ENCODE measurements around the gene TAF4. TPM values are rescaled to one million over a fixed set of nuclear protein-coding genes. Genes with fewer than 3 reads are reported as not detected.

TAF4 gene
- total and polyA plus RNA-seq, 2 donors (not counting 1 experiment from before 2014, with no cell fraction given), result 2.6 to 3.0 TPM

DNA sequence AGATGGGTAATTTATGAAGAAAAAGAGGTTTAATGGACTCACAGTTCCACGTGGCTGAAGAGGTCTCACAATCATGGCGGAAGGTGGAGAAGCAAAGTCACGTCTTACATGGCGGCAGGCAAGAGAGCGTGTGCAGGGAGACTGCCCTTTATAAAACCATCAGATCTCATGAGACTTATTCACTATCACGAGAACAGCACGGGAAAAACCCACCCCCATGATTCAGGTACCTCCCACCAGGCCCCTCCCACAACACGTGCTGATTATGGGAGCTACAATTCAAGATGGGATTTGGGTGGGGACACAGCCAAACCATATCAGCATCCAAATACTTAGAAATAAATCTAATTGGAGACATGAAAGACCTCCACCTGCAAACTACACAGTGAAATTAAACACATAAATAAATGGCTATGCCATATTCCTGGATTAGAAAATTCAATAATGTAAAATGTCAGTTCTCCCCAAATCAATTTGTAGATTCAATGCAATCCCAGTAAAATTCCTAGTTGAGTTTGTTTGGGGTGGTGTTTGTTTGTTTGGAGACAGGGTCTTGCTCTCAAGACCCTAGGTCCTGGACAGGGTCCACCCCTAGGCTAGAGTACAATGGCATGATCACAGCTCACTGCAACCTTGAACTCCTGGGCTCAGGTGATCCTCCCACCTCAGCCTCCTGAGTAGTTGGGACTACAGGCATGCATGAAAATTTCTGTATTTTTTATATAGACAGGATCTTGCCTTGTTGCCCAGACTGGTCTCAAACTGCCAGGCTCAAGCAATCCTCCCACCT, 101.6 kb downstream of the TAF4 start:
- Histone ChIP-seq H3K27me3 (ENCODE audit: control insufficient read depth, insufficient read depth, low read length) (peaks cover 8% of the 10 kb centered on the region), H3K9me3 (ENCODE audit: control insufficient read depth, insufficient read depth, low read depth, low read length) (no peaks in the 10 kb centered on the region), H3K79me2 (ENCODE audit: control insufficient read depth, insufficient read depth, low read length) (no peaks in the 10 kb centered on the region), H3K27ac (ENCODE audit: insufficient read depth, low read length) (no peak overlapping the region), H4K20me1 (ENCODE audit: control insufficient read depth, extremely low read depth, insufficient read depth, low read length) (no peaks in the 10 kb centered on the region), H3K9ac (ENCODE audit: insufficient read depth, low read length) (no peak overlapping the region), H3K4me1 (ENCODE audit: control insufficient read depth, extremely low read depth, insufficient read depth, low read length) (no peaks in the 10 kb centered on the region), H3K4me3 (replicated peaks in 1 of 4; ENCODE audit: control extremely low read depth in 1 of 4, insufficient read depth in 1 of 4, low read depth in 3 of 4, low read length in 4 of 4) (no peak overlapping the region), H2AFZ (ENCODE audit: low read length) (no peak overlapping the region), H3K4me2 (ENCODE audit: extremely low read depth, insufficient read depth, low read length) (no peak overlapping the region), H3K36me3 (ENCODE audit: control insufficient read depth, insufficient read depth, low read length) (no peaks in the 10 kb centered on the region)
- DNase-seq (ENCODE audit: low read depth in 2 of 2), result no peak
- TF ChIP-seq, protein P1, sequence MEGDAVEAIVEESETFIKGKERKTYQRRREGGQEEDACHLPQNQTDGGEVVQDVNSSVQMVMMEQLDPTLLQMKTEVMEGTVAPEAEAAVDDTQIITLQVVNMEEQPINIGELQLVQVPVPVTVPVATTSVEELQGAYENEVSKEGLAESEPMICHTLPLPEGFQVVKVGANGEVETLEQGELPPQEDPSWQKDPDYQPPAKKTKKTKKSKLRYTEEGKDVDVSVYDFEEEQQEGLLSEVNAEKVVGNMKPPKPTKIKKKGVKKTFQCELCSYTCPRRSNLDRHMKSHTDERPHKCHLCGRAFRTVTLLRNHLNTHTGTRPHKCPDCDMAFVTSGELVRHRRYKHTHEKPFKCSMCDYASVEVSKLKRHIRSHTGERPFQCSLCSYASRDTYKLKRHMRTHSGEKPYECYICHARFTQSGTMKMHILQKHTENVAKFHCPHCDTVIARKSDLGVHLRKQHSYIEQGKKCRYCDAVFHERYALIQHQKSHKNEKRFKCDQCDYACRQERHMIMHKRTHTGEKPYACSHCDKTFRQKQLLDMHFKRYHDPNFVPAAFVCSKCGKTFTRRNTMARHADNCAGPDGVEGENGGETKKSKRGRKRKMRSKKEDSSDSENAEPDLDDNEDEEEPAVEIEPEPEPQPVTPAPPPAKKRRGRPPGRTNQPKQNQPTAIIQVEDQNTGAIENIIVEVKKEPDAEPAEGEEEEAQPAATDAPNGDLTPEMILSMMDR (conservative IDR thresholded peaks at IDR 0.05 in 1 of 2, IDR thresholded peaks at IDR 0.05 in 1 of 2; ENCODE audit: low read depth in 1 of 2, low read length in 2 of 2), result no peak
- TF ChIP-seq EZH2 (IDR thresholded peaks at IDR 0.05; ENCODE audit: low read length, missing control alignments), result no peak

DNA sequence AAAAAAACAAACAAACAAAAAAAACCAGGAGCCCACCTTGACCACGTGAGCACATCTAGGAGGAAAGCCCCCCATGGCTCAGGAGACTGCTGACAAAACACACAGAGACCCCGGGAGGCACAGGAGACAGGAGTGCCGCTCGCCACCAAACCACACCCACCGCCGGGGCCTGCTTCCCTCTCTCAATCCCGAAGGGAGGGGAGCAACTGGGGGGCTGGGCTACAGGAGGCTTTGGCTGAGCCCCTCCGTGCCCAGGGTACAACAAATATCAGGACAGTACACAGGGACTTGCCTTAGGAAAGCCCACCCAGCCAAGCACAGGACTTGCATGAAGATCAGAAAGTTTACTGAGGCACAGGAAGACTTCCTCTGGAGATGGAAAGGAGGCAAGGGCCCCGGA, 102.5 kb downstream of the TAF4 start:
- Histone ChIP-seq H3K4me1 (ENCODE audit: control insufficient read depth, extremely low read depth, insufficient read depth, low read length) (no peaks in the 10 kb centered on the region), H3K27me3 (ENCODE audit: control insufficient read depth, insufficient read depth, low read length) (peaks cover 8% of the 10 kb centered on the region), H3K4me2 (ENCODE audit: extremely low read depth, insufficient read depth, low read length) (no peak overlapping the region), H3K9ac (ENCODE audit: insufficient read depth, low read length) (no peak overlapping the region), H3K9me3 (ENCODE audit: control insufficient read depth, insufficient read depth, low read depth, low read length) (no peaks in the 10 kb centered on the region), H3K4me3 (replicated peaks in 1 of 4; ENCODE audit: control extremely low read depth in 1 of 4, insufficient read depth in 1 of 4, low read depth in 3 of 4, low read length in 4 of 4) (no peak overlapping the region), H3K36me3 (ENCODE audit: control insufficient read depth, insufficient read depth, low read length) (no peaks in the 10 kb centered on the region), H2AFZ (ENCODE audit: low read length) (no peak overlapping the region), H3K79me2 (ENCODE audit: control insufficient read depth, insufficient read depth, low read length) (no peaks in the 10 kb centered on the region), H4K20me1 (ENCODE audit: control insufficient read depth, extremely low read depth, insufficient read depth, low read length) (no peaks in the 10 kb centered on the region), H3K27ac (ENCODE audit: insufficient read depth, low read length) (no peak overlapping the region)
- TF ChIP-seq EZH2 (IDR thresholded peaks at IDR 0.05; ENCODE audit: low read length, missing control alignments), result no peak
- TF ChIP-seq, protein P1 (conservative IDR thresholded peaks at IDR 0.05 in 1 of 2, IDR thresholded peaks at IDR 0.05 in 1 of 2; ENCODE audit: low read depth in 1 of 2, low read length in 2 of 2), result no peak
- DNase-seq (ENCODE audit: low read depth in 2 of 2), result no peak

DNA sequence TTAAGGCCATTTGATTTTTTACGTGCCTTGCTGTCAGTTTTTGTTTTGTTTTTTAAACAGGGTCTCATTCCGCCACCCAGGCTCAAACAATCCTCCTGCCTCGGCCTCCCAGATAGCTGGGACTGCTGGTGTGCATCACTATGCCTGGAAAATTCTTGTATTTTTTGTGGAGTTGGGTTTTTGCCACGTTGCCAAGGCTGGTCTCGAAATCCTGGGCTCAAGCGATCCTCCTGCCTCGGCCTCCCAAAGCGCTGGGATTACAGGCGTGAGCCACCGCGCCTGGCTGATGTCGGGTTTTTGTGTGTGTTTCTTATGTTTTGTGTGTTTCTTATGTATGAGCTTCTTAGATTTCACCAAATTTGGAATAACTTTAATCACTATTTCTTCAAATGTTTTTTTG, 104.8 kb downstream of the TAF4 start:
- Histone ChIP-seq H3K36me3 (ENCODE audit: control insufficient read depth, insufficient read depth, low read length) (no peaks in the 10 kb centered on the region), H3K9ac (ENCODE audit: insufficient read depth, low read length) (no peak overlapping the region), H3K4me3 (replicated peaks in 1 of 4; ENCODE audit: control extremely low read depth in 1 of 4, insufficient read depth in 1 of 4, low read depth in 3 of 4, low read length in 4 of 4) (no peak overlapping the region), H3K4me1 (ENCODE audit: control insufficient read depth, extremely low read depth, insufficient read depth, low read length) (no peaks in the 10 kb centered on the region), H3K27ac (ENCODE audit: insufficient read depth, low read length) (no peak overlapping the region), H2AFZ (ENCODE audit: low read length) (no peak overlapping the region), H3K27me3 (ENCODE audit: control insufficient read depth, insufficient read depth, low read length) (peaks cover 6% of the 10 kb centered on the region), H3K79me2 (ENCODE audit: control insufficient read depth, insufficient read depth, low read length) (no peaks in the 10 kb centered on the region), H4K20me1 (ENCODE audit: control insufficient read depth, extremely low read depth, insufficient read depth, low read length) (no peaks in the 10 kb centered on the region), H3K9me3 (ENCODE audit: control insufficient read depth, insufficient read depth, low read depth, low read length) (no peaks in the 10 kb centered on the region), H3K4me2 (ENCODE audit: extremely low read depth, insufficient read depth, low read length) (no peak overlapping the region)
- no peak for TF ChIP-seq EZH2 (IDR thresholded peaks at IDR 0.05; ENCODE audit: low read length, missing control alignments)
- TF ChIP-seq, protein P1 (conservative IDR thresholded peaks at IDR 0.05 in 1 of 2, IDR thresholded peaks at IDR 0.05 in 1 of 2; ENCODE audit: low read depth in 1 of 2, low read length in 2 of 2), result no peak
- DNase-seq (ENCODE audit: low read depth in 2 of 2), result no peak

Measured in fibroblast of lung (primary cell).